Epithelial cell of proximal tubule (primary cell): ENCODE measurements around the gene THBS1. TPM values are rescaled to one million over a fixed set of nuclear protein-coding genes. Genes with fewer than 3 reads are reported as not detected.

Experiments
- DNase-seq: peaks from one replicate; pipeline ENCODE4 v3.0.0-alpha.2; 2011; ENCODE audit warnings: low read depth
- H3K4me3 ChIP-seq: 2 replicates; pipeline ENCODE4 v1.5.1; 2011; ENCODE audit warnings: low read depth, mild to moderate bottlenecking, low read length
- CTCF ChIP-seq: conservative IDR thresholded peaks from 2 replicates; pipeline ENCODE4 v1.5.1; 2012; ENCODE audit warnings: low read depth, mild to moderate bottlenecking, low read length
- total RNA-seq: library from RNA; depleted of rRNA; stranded (reverse); fragments of >200 nt; gene quantifications from 2 replicates; pipeline ENCODE4 v1.2.3, GENCODE V29; 2015

The THBS1 gene
- total RNA-seq, 1 donor from 2014 or later, result 61.7 TPM

- DNase-seq, result no peak
These were observed 11.6 kb downstream of the THBS1 start for GRCh38 chr15:39592500-39592899.

DNA sequence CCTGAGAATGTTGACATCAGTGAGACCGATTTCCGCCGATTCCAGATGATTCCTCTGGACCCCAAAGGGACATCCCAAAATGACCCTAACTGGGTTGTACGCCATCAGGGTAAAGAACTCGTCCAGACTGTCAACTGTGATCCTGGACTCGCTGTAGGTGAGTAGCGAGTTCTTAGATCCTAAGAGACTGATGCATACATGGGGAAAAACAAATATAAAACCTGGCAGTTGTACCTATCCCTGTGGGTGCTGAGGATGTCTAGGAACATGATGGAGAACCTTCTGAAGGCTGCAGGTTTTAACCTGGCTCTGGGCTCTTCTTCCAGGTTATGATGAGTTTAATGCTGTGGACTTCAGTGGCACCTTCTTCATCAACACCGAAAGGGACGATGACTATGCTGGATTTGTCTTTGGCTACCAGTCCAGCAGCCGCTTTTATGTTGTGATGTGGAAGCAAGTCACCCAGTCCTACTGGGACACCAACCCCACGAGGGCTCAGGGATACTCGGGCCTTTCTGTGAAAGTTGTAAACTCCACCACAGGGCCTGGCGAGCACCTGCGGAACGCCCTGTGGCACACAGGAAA lies 12.3 kb downstream of the THBS1 start:
- DNase-seq, result no peak
- no peak for TF ChIP-seq CTCF
- H3K4me3 ChIP-seq, result no peak overlapping the region

More at GRCh38 chr15:39592500-39592899, 11.6 kb downstream of the THBS1 start:
- TF ChIP-seq CTCF, result no peak
- no peak overlapping the region for H3K4me3 ChIP-seq

- DNase-seq, result no peak
- H3K4me3 ChIP-seq, result no peak overlapping the region
- no peak for TF ChIP-seq CTCF
These were observed 13.0 kb downstream of the THBS1 start for GRCh38 chr15:39593656-39594445.

- no peak for TF ChIP-seq CTCF
- DNase-seq, result no peak
- no peak overlapping the region for H3K4me3 ChIP-seq
These were observed 13.8 kb downstream of the THBS1 start for GRCh38 chr15:39594446-39595337.

DNA sequence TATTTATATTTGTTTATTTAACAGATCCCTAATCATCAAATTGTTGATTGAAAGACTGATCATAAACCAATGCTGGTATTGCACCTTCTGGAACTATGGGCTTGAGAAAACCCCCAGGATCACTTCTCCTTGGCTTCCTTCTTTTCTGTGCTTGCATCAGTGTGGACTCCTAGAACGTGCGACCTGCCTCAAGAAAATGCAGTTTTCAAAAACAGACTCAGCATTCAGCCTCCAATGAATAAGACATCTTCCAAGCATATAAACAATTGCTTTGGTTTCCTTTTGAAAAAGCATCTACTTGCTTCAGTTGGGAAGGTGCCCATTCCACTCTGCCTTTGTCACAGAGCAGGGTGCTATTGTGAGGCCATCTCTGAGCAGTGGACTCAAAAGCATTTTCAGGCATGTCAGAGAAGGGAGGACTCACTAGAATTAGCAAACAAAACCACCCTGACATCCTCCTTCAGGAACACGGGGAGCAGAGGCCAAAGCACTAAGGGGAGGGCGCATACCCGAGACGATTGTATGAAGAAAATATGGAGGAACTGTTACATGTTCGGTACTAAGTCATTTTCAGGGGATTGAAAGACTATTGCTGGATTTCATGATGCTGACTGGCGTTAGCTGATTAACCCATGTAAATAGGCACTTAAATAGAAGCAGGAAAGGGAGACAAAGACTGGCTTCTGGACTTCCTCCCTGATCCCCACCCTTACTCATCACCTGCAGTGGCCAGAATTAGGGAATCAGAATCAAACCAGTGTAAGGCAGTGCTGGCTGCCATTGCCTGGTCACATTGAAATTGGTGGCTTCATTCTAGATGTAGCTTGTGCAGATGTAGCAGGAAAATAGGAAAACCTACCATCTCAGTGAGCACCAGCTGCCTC lies 14.7 kb downstream of the THBS1 start:
- no peak overlapping the region for H3K4me3 ChIP-seq
- no peak for TF ChIP-seq CTCF
- no peak for DNase-seq

- no peak for DNase-seq
- no peak overlapping the region for H3K4me3 ChIP-seq
- TF ChIP-seq CTCF, result no peak
These were observed 15.6 kb downstream of the THBS1 start for GRCh38 chr15:39596358-39597051.
